Measurements from ENCODE around the gene TSC2.

GRCh38 chr16:2079991-2080390 lies 32.2 kb downstream of the TSC2 start:
- no peak for TF ChIP-seq CTCF (IDR thresholded peaks at IDR 0.05)
- no peak for TF ChIP-seq POLR2A (IDR thresholded peaks at IDR 0.05)

Data from right lobe of liver (tissue), 4 donors.